ENCODE measurements around the gene IQSEC3.
A peak's percentile ranks its signal among the peaks of the same experiment; 100 is the strongest.
"Not testable (repeated sequence)": the region's sequence is repeated elsewhere in the genome, so short reads cannot be mapped to it uniquely, and the experiment has no call there.

Gene IQSEC3

DNA sequence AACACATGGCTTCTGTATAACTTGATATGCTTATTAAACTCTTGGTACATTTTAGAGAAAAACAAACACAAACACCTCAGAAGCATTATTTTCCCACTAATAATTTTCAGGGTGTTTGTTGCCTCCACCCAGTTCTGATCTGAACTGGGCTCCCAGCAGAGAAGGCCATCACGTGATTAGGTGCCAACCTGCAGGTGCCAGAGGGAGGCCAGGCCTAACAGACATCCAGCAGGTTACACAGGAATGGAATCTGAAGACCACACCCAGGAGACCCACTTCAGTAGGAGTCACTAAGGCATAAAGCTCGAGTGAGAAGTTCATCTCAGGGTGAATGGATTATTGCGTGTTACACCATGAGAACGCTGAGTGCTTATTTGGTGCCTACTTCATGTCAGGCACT lies 138.5 kb downstream of the IQSEC3 start:
- DNase-seq: no peak

DNA sequence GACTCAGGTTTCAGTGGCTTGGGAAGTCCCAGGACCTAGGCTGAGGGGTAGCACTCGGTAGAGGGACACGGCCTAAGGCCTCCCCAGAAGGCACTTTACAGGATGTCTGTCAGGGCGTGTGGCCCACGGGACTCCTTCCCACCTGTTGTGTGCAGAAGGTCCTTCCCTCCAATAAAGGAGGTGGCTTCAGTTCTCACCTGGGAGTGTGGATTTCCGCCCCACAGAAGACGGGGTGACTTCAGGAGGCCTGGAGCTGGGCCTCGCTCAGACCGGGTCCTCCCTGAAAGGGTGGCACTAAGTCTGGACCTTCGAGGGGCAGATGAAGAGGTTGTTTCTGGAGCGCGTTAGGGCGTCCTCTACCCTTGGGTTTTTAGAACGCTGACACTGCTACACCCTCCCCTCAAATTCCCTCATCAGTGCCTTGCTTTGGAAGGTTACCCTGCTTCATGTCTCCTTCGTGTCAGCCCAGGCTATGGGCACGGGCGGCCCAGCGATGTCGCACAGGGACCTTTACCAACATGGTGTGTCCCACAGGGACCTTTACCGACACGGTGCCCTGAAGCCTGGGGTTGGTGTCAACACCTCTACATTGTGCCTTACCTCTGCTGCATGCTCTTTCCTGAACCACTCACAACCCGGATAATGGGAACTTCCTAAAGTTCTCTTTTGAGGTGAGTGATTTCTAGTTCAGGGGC lies 140.3 kb downstream of the IQSEC3 start:
- no peak for DNase-seq

- no peak for DNase-seq
Measured at GRCh38 chr12:207804-208203, 141.2 kb downstream of the IQSEC3 start.

- DNase-seq: no peak
Measured at GRCh38 chr12:208813-209212, 142.2 kb downstream of the IQSEC3 start.

- no peak for DNase-seq
Measured at GRCh38 chr12:209246-209645, 142.7 kb downstream of the IQSEC3 start.

GRCh38 chr12:209851-210250 lies 143.3 kb downstream of the IQSEC3 start:
- no peak for DNase-seq

- no peak for DNase-seq
Measured at GRCh38 chr12:210277-211141, 143.9 kb downstream of the IQSEC3 start.

- no peak for DNase-seq
Measured at GRCh38 chr12:211142-211465, 144.5 kb downstream of the IQSEC3 start.

GRCh38 chr12:211639-212414 lies 145.3 kb downstream of the IQSEC3 start:
- no peak for DNase-seq

DNA sequence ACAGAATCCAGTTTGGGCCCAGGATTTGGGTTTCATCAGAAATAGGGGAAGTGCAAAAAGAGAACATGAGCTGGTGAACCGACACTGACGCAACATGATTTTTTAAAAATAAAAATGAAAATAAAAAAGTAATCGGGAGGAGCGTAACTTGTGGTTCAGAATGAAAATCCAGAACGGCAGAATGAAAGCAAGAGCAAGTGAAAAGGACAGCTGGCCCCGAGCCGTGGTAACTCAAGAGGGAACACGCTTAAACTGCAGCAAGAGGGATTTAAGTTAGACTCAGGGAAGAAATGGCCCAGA lies 145.8 kb downstream of the IQSEC3 start:
- DNase-seq: no peak

DNA sequence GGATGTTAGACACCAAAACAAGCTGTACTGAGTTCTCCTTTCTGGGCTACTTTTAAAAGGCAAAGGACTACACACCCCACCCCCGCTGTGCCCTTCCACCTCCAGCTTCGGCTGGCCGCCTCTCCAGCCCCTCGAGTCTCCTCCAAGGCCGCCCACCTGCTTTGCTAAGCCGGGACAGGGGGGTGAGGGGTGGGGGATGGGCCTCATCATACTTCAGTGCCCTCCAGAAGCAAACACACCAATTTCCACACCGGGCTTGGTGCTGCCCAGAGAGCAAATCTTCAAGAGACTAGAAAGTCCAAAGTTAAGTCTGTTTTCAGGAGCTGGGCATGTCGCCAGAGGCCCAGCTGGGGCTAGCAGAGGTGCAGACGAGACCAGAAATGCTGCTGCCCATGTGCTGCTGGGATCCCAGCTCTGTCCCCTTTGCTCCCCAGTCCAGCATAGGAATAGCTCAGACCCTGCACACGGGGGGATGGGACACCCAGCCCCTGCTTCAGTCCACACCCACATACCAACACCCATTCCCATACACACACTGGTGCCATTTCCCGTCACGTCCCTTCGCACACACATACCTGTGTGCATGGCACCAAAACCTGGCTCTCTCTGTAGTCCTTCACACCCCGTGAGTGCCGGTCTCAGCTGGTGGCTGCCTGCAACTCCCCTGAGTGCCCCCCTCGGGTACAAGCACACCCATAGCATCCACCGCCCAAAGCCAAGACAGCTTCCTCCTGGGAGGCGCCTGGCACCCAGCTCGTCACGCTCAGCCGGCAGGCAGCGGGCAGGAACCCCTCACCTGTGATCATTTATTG lies 146.4 kb downstream of the IQSEC3 start:
- DNase-seq: no peak

DNA sequence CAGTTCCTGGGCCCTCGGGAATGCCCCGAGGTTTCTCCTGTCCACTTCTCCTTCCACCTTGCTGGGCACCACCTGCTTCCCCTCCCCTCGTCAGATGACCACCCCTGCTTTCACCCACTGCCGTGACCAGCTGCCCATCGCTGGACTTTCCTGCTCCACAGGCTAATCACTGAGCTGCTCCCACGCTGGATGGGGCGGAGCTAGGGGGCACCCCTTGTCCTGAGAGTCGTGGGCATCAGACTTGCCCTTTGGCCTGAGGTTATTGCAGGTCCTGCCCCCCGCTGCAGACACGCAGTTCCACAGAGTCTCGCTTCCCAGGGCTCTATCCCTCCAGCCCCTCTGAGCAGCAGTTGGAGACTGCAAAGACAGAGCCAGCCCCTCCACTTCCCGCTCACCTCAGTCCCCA lies 147.0 kb downstream of the IQSEC3 start:
- DNase-seq: no peak

DNA sequence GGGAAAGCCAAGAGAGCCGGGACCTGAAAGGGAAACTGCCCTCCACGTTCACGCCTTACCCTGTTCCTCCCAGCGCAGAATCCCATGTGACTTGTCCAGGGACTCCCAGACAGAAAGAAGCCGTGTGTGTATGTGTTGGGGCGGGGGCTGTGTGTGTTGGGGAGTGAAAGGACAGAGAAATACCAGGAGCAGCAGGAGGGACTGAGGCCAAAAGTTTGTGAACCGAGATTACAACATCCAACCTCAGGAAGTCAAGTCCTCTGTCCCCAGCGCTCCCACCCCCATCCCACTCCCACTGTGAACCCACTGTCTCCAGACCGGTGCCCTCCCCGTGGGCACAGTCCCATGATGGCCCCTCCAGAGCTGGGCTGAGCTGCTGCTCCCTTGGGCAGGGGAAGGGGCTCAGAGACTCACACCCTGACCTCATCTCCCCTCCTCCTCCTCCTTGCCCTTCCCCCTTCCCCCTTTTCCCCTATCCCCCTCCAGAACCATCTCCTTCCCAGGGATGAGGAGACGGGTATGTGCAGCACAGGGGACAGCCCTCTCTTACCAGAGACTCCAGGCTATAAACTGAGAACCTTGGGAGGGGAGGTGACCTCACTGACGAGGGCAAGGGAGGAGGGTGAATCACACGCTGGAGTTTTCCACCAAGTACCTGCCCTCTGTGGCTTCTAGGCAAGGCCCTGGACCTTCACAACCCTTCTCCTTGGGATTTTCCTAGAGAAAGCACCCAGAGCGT lies 147.6 kb downstream of the IQSEC3 start, which contains the start of gene SLC6A12:
TSS of gene SLC6A12 (minus strand) at position 155 of the 739 bp plus-strand sequence. CDS start 4,171 bp downstream, outside the sequence.
- DNase-seq: no peak

- DNase-seq: no peak
Measured at GRCh38 chr12:215116-215515, 148.5 kb downstream of the IQSEC3 start.

DNA sequence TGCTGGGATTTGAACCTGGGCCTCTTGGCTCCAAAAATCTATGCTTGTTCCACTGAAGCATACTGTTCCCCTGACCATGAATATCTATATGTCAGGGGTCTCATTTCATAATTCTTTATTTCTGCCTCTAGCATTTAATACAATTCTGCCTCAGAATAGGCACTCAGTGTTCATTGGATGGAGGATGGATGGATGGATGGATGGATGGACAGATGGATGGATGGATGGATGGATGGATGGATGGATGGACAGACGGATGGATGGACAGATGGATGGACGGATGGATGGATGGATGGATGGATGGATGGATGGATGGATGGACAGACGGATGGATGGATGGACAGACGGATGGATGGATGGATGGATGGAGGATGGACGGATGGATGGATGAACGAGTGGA lies 150.5 kb downstream of the IQSEC3 start:
- not testable (repeated sequence) for DNase-seq

GRCh38 chr12:218221-218620 lies 151.7 kb downstream of the IQSEC3 start:
- no peak for DNase-seq

GRCh38 chr12:218728-219590 lies 152.4 kb downstream of the IQSEC3 start:
- DNase-seq: no peak

DNA sequence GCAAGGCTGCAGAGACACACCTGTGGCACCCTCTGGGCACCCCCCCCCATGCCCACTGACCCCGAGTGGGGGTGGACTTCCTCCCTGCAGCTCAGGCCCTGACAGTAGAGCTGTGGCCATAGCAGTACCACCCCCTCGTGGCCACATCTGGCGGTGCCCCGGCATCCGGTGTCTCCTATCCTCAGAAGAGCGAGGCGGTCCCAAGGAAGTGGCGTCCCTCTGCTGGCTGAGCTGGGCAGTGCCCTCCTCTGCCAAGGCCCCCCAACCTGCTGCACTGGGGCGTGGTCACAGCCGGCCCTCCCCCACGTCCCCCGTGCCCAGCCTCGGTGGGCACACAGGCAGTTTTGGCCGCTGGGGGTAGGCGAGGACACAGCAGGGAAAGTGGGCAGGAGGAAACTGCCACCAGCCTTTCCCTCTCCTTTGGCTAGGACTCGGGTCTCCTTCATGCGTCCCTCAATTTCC lies 153.4 kb downstream of the IQSEC3 start:
- peak in 1 of 2 experiments; percentile 4 for DNase-seq

GRCh38 chr12:220491-220890 lies 153.9 kb downstream of the IQSEC3 start:
- DNase-seq: no peak

DNA sequence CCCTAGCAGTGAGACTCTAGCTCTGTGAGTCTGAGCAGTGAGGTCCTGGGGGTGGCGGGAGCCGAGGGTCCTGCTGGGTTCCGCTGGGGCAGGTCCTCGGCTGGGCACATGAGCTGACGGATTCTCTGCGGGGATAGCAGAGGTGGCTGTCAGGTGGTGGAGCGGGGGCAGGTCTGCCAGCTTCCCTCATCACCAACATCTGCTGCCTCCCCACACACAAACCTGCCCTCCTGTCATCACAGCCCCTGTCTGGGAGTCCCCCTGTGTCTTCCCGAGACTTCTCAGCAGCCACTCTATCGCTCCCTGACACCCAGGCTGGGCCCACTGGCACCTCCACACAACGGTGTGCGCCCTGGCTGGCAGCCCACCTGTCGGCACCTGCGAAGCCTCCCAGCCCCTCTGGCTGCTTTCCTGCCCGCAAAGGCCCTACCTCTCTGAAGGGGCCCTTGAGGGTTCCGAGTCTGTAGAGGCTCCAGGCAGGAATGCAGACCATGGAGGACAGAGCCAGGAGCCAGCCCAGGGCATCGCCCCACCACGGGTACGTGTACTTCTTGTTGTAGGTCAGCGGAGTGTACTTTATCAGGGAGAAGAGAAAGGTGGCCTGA lies 154.5 kb downstream of the IQSEC3 start:
- DNase-seq: no peak

DNA sequence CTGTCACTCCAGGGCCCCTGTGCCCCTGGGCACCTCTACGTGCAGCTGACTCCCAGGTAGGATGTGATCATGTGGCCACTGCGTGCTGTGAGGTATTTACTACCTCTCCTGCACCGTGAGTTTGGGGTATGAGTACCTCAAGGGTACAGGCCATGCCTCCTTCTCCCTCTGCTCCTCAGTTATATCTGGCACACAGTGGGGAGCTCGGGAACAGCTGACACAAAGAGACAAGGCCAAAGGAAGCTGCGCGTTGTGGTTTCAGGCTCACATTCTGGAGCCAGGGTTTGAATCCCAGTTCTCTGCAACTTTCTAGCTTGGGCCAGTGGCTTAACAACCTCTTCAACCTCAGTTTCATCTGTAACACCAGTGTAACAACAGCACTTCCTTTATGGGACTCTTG lies 155.2 kb downstream of the IQSEC3 start:
- no peak for DNase-seq
